ENCODE results near the gene NPTX1. TPM values are rescaled to one million over a fixed set of nuclear protein-coding genes. Genes with fewer than 3 reads are reported as not detected.
A peak's percentile ranks its signal among the peaks of the same experiment; 100 is the strongest.

Gene NPTX1
- total RNA-seq, 2 experiments from 2014 or later, result 1.2 to 1.4 TPM

- peaks cover under 1% of the 10 kb centered on the region for H3K36me3 Mint-ChIP-seq
- CTCF ChIA-PET, result no interaction called here
- peaks cover 22% of the 10 kb centered on the region for H3K27me3 Mint-ChIP-seq
- POLR2A ChIA-PET, result no interaction called here
- no peak overlapping the region for H3K4me3 Mint-ChIP-seq
- intact Hi-C loops (cut with micrococcal nuclease), result loop anchor here (10.0 kb wide), 1 partner anchor 436 kb away; no protein-coding TSS in a partner anchor
- no peaks in the 10 kb centered on the region for H3K9me3 Mint-ChIP-seq
- DNase-seq, result no peak
- peaks cover 5% of the 10 kb centered on the region for H3K4me1 Mint-ChIP-seq (ENCODE audit: low read depth)
- H3K27ac Mint-ChIP-seq, result no peak overlapping the region
These were observed 17.2 kb downstream of the NPTX1 start for GRCh38 chr17:80459234-80459633.

- intact Hi-C loops (cut with micrococcal nuclease), result loop anchor here (10.0 kb wide), 1 partner anchor 437 kb away; no protein-coding TSS in a partner anchor
- Mint-ChIP-seq H3K27me3 (peaks cover 22% of the 10 kb centered on the region), H3K4me1 (ENCODE audit: low read depth) (peaks cover 16% of the 10 kb centered on the region), H3K27ac (no peak overlapping the region), H3K36me3 (peaks cover 3% of the 10 kb centered on the region), H3K9me3 (no peaks in the 10 kb centered on the region), H3K4me3 (no peak overlapping the region)
- no peak for DNase-seq
- CTCF ChIA-PET, result interaction anchor here (1.2 kb wide), 1 partner anchor 118 kb away, joined by 3 read pairs; no protein-coding TSS in a partner anchor
- POLR2A ChIA-PET, result no interaction called here
These were observed 18.4 kb downstream of the NPTX1 start for GRCh38 chr17:80458016-80458415.

GRCh38 chr17:80457236-80457856 lies 19.1 kb downstream of the NPTX1 start:
- no peak overlapping the region for H3K27ac Mint-ChIP-seq
- ChIA-PET POLR2A (no interaction called here), CTCF (interaction anchor here (1.2 kb wide), 1 partner anchor 118 kb away, joined by 3 read pairs; no protein-coding TSS in a partner anchor)
- peaks cover 20% of the 10 kb centered on the region for H3K27me3 Mint-ChIP-seq
- H3K4me3 Mint-ChIP-seq, result no peak overlapping the region
- peak; percentile 38 for DNase-seq
- peaks cover 3% of the 10 kb centered on the region for H3K36me3 Mint-ChIP-seq
- peaks cover 16% of the 10 kb centered on the region for H3K4me1 Mint-ChIP-seq (ENCODE audit: low read depth)
- no peaks in the 10 kb centered on the region for H3K9me3 Mint-ChIP-seq
- intact Hi-C loops (cut with micrococcal nuclease), result loop anchor here (10.0 kb wide), 1 partner anchor 437 kb away; no protein-coding TSS in a partner anchor

- Mint-ChIP-seq H3K4me1 (ENCODE audit: low read depth) (peaks cover 16% of the 10 kb centered on the region), H3K4me3 (no peak overlapping the region), H3K27me3 (peaks cover 20% of the 10 kb centered on the region), H3K36me3 (peaks cover 3% of the 10 kb centered on the region), H3K9me3 (no peaks in the 10 kb centered on the region), H3K27ac (no peak overlapping the region)
- DNase-seq, result no peak
- CTCF ChIA-PET, result interaction anchor here (0.6 kb wide), 1 partner anchor 443 kb away, joined by 3 read pairs; no protein-coding TSS in a partner anchor
- intact Hi-C loops (cut with micrococcal nuclease), result loop anchor here (10.0 kb wide), 1 partner anchor 438 kb away; no protein-coding TSS in a partner anchor
- POLR2A ChIA-PET, result no interaction called here
These were observed 19.8 kb downstream of the NPTX1 start for GRCh38 chr17:80456465-80457235.

GRCh38 chr17:80455784-80456183 lies 20.6 kb downstream of the NPTX1 start:
- no peak for DNase-seq
- CTCF ChIA-PET, result interaction anchor here (1.3 to 1.9 kb wide), 3 partner anchors 16 to 443 kb away, joined by 3 to 8 read pairs (median 7); no protein-coding TSS in a partner anchor
- POLR2A ChIA-PET, result interaction anchor here (2.0 kb wide), 1 partner anchor 17 kb away, joined by 8 read pairs; no protein-coding TSS in a partner anchor
- H3K36me3 Mint-ChIP-seq, result peaks cover 3% of the 10 kb centered on the region
- H3K4me1 Mint-ChIP-seq (ENCODE audit: low read depth), result peaks cover 16% of the 10 kb centered on the region
- peaks cover 20% of the 10 kb centered on the region for H3K27me3 Mint-ChIP-seq
- peak overlapping the region; percentile 23 for H3K27ac Mint-ChIP-seq
- peak overlapping the region; percentile 64 for H3K4me3 Mint-ChIP-seq
- intact Hi-C loops (cut with micrococcal nuclease), result loop anchor here (10.0 kb wide), 1 partner anchor 439 kb away; no protein-coding TSS in a partner anchor
- no peaks in the 10 kb centered on the region for H3K9me3 Mint-ChIP-seq

GRCh38 chr17:80455336-80455710 lies 21.1 kb downstream of the NPTX1 start:
- peak overlapping the region; percentile 92 for H3K27ac Mint-ChIP-seq
- POLR2A ChIA-PET, result interaction anchor here (0.6 to 2.0 kb wide), 9 partner anchors 9 to 520 kb away, joined by 3 to 19 read pairs (median 4); partner anchors contain the start of gene RPTOR
- H3K4me3 Mint-ChIP-seq, result peak overlapping the region; percentile 96
- DNase-seq, result peak; percentile 64
- no peaks in the 10 kb centered on the region for H3K9me3 Mint-ChIP-seq
- peaks cover 16% of the 10 kb centered on the region for H3K4me1 Mint-ChIP-seq (ENCODE audit: low read depth)
- CTCF ChIA-PET, result interaction anchor here (0.9 to 1.9 kb wide), 6 partner anchors 17 to 515 kb away, joined by 3 to 8 read pairs (median 6); no protein-coding TSS in a partner anchor
- peaks cover 3% of the 10 kb centered on the region for H3K36me3 Mint-ChIP-seq
- intact Hi-C loops (cut with micrococcal nuclease), result loop anchor here (10.0 kb wide), 1 partner anchor 439 kb away; no protein-coding TSS in a partner anchor
- H3K27me3 Mint-ChIP-seq, result peaks cover 18% of the 10 kb centered on the region

GRCh38 chr17:80454557-80455335 lies 21.7 kb downstream of the NPTX1 start:
- POLR2A ChIA-PET, result interaction anchor here (0.6 to 2.0 kb wide), 13 partner anchors 9 to 521 kb away, joined by 3 to 19 read pairs (median 3); partner anchors contain the start of gene RPTOR
- H3K4me3 Mint-ChIP-seq, result peak overlapping the region; percentile 96
- peaks cover 16% of the 10 kb centered on the region for H3K4me1 Mint-ChIP-seq (ENCODE audit: low read depth)
- peaks cover 3% of the 10 kb centered on the region for H3K36me3 Mint-ChIP-seq
- CTCF ChIA-PET, result interaction anchor here (0.7 to 1.9 kb wide), 9 partner anchors 17 to 515 kb away, joined by 3 to 8 read pairs (median 4); partner anchors contain the start of gene GAA
- peak overlapping the region; percentile 92 for H3K27ac Mint-ChIP-seq
- intact Hi-C loops (cut with micrococcal nuclease), result loop anchor here (10.0 kb wide), 1 partner anchor 440 kb away; no protein-coding TSS in a partner anchor
- peak; percentile 97 for DNase-seq
- H3K9me3 Mint-ChIP-seq, result no peaks in the 10 kb centered on the region
- peaks cover 17% of the 10 kb centered on the region for H3K27me3 Mint-ChIP-seq

GRCh38 chr17:80453998-80454556 lies 22.3 kb downstream of the NPTX1 start:
- peak overlapping the region; percentile 98 for H3K27ac Mint-ChIP-seq
- intact Hi-C loops (cut with micrococcal nuclease), result loop anchor here (10.0 kb wide), 1 partner anchor 441 kb away; no protein-coding TSS in a partner anchor
- H3K9me3 Mint-ChIP-seq, result no peaks in the 10 kb centered on the region
- POLR2A ChIA-PET, result interaction anchor here (0.6 to 2.0 kb wide), 11 partner anchors 8 to 770 kb away, joined by 3 to 19 read pairs (median 3); partner anchors contain the start of gene RPTOR
- DNase-seq, result peak; percentile 37
- CTCF ChIA-PET, result interaction anchor here (0.7 to 1.9 kb wide), 7 partner anchors 27 to 516 kb away, joined by 3 to 8 read pairs (median 4); partner anchors contain the start of gene GAA
- H3K4me3 Mint-ChIP-seq, result peak overlapping the region; percentile 96
- H3K36me3 Mint-ChIP-seq, result peaks cover 3% of the 10 kb centered on the region
- peaks cover 16% of the 10 kb centered on the region for H3K4me1 Mint-ChIP-seq (ENCODE audit: low read depth)
- peaks cover 11% of the 10 kb centered on the region for H3K27me3 Mint-ChIP-seq

- ChIA-PET CTCF (interaction anchor here (1.9 kb wide), 1 partner anchor 446 kb away, joined by 7 read pairs; no protein-coding TSS in a partner anchor), POLR2A (interaction anchor here (0.6 to 2.0 kb wide), 7 partner anchors 11 to 771 kb away, joined by 3 to 19 read pairs (median 3); no protein-coding TSS in a partner anchor)
- no peak for DNase-seq
- no peaks in the 10 kb centered on the region for H3K9me3 Mint-ChIP-seq
- H3K4me1 Mint-ChIP-seq (ENCODE audit: low read depth), result peaks cover 16% of the 10 kb centered on the region
- peaks cover 5% of the 10 kb centered on the region for H3K27me3 Mint-ChIP-seq
- peak overlapping the region; percentile 98 for H3K27ac Mint-ChIP-seq
- peaks cover 3% of the 10 kb centered on the region for H3K36me3 Mint-ChIP-seq
- peak overlapping the region; percentile 96 for H3K4me3 Mint-ChIP-seq
- intact Hi-C loops (cut with micrococcal nuclease), result loop anchor here (10.0 kb wide), 1 partner anchor 441 kb away; no protein-coding TSS in a partner anchor
These were observed 23.0 kb downstream of the NPTX1 start for GRCh38 chr17:80453126-80453997.
